Left colon (tissue), 2 donors: ENCODE results near the gene MRGPRF. TPM values are rescaled to one million over a fixed set of nuclear protein-coding genes. Genes with fewer than 3 reads are reported as not detected.
A peak's percentile ranks its signal among the peaks of the same experiment; 100 is the strongest.

Experiments
- ATAC-seq: fragments of 200-7000 bp; cut with Tn5 transposase; one replicate; pipeline ENCODE4 v1.9.1; 2020; ENCODE audit warnings: mild to moderate bottlenecking, moderate library complexity
- DNase-seq, 2 donors: peaks; one replicate each; pipeline ENCODE4 v3.0.0-alpha.2; 2020
- intact Hi-C, 2 donors: fragments of 100-400 bp; cut with DNase I in 1 of 2; cut with micrococcal nuclease in 1 of 2; formaldehyde crosslinking; loops; one replicate each; pipeline versions ENCODE4 v1.11.2 to v1.14.0; 2022; cut with DNase I, micrococcal nuclease
- total RNA-seq, 2 donors: library from RNA; stranded (reverse); fragmentation: NEBNext Ultra II Directional; extraction: Animal tissue kit (Norgen Biotek cat#: 25700); gene quantifications; one replicate each; pipeline ENCODE4 v1.2.1, GENCODE V29; 2021
- donor health status: DM: no; HTN: no; CAD: no.
- donor health status: DM: yes; HTN: yes; CAD: no.

MRGPRF gene
- total RNA-seq, 2 donors from 2014 or later: 3.4 to 25.2 TPM

DNA sequence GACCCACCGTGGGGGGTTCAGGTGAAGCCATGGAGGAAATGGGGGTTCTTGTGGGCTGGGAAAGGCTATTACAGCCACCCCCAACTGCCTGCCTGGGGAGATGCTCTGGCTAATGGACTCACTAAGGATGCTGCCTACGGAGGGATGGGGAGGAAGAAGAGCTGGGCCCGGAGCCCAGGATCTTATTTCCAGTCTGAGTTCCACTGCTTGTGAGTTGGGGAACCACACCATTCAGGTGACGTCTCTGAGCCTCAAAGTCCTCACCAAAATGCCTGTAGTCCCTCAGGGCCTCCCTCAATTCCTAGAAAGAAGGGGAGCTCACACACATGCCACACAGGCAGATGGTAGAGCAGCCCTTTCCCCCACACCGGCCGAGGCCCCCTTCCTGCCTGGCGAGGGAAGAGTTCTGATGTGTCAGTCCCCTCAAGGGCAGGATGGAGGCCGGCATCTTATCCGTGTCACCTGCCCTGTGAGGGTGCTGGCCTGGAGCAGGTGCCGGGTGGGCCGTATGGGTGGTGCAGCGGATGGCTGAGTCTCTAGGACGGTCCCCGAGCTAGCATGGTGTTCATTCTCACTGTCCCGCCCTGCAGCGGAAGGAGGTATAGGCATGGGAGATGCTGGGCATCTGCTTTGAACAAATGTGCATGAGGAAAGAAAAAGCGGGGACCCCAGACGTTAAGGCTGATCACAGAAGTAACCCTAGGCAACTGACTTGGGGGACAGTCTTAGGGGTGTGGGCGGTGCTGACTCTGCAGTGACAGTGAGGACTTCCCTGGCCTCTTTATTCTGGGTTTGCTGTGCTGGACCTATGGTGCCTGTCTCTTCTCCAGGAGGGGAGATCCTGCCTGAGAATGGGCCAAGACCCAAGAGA, 15.7 kb downstream of the MRGPRF start:
- DNase-seq (peak in 1 of 2 donors; percentile 20), ATAC-seq (no peak)
- intact Hi-C loops: no loop called here

DNA sequence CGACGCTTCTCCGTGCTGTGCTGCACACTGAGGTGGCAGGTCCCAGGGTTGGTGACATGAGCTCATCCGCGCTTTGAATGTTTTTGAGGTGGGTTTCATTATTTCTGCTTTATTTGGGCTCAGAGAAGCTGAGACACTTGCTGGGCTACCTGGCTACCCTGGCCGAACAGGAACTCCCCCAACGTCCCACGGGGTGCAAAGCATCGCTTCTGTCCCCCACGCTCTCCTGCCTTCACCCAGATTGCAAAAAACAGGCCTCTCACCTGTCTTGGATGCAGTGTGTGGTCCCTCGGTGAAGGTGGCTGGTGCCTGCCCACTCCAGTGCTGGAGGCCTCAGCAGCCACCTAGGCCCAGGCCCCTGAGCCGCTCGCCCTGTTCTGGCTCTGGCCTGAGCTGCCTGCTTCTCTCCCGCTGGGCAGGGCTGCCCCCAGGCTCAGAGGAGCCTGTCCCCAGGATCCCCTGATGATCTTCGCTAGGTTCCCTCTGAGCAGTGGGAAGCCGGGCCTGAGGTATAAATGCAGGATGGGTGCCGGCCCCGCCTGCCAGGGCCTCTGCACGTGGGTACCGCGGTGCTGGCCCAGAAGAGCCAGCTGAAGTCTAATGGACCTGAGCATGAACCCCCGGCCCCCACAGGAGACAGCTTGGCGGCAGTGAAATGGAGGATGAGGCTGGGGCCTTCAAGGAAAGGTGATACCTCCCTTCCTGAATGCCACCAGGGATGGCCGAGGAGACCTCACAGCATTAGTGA, 16.5 kb downstream of the MRGPRF start:
- intact Hi-C loops: no loop called here
- no peak for DNase-seq
- ATAC-seq: no peak

DNA sequence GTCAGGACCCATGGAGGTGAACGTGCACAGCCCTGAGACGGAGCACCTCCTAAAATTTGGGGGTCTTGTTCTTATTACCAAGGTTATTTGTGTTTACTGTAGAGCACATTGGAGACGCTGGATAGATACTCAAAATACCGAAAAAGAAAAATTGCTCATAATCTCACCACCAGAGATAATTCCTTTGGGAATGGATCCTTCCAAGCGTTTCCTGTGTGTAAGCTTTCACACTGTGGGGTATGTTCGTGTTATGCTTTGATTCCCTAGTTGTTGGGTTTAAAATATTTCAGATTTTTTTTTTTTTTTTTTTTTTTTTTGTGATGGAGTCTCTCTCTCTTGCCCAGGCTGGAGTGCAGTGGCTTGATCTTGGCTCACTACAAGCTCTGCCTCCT, 18.2 kb downstream of the MRGPRF start:
- DNase-seq (no peak), ATAC-seq (no peak)
- intact Hi-C loops: no loop called here

DNA sequence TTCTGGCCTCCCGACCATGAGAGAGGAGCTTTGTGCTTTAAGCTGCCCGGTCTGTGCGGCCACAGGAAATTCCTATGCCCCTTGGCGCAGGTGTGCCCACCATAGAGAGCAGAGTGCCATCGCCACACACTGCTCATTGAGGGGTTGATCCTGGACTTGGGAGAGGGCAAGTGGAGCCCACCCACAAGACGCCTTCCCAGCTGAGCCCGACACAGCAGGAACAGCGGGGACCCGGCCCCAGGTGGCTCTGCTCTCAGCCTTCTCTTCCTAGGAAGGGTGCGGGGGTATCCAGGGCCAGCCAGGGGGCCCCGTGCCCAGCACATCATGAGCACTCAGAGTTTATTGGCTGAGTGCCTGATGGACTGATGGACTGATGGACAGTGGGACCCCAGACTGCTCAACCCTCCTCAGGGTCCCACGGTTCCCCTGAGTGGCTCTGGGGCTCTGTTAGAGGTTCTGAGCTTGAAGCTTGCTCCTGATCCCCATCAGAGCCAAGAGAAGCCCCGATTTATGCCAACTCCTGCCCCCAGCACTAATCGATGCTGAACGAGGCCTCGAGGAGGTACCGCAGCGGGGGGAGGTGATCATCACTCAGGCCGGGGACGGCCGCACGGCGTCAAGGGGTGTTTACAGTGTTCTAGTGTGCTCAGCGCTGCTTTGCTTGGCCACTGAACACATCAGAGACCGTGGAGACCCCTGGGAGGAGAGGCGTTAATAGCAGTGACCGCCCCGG, 18.7 kb downstream of the MRGPRF start:
- DNase-seq: no peak

DNA sequence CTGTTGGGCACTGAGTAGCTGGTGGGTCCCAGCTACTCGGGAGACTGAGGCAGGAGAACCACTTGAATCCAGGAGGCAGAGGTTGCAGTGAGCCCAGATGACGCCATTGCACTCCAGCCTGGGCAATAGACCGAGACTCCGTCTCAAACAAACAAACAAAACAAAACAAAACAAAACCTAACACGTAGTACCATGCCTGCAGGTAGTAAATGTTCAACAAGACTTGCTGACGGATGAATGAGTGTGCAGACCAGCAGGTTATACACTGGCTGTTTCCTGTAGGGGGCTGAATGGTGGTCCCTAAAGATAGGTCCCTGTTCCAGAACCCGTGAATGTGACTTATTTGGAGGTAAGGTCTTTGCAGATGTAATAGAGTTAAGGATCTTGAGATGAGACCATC, 19.5 kb downstream of the MRGPRF start:
- no peak for ATAC-seq
- DNase-seq: no peak
- intact Hi-C loops: no loop called here

More for the DNA sequence above, 18.7 kb downstream of the MRGPRF start:
- ATAC-seq: no peak
- intact Hi-C loops: no loop called here

DNA sequence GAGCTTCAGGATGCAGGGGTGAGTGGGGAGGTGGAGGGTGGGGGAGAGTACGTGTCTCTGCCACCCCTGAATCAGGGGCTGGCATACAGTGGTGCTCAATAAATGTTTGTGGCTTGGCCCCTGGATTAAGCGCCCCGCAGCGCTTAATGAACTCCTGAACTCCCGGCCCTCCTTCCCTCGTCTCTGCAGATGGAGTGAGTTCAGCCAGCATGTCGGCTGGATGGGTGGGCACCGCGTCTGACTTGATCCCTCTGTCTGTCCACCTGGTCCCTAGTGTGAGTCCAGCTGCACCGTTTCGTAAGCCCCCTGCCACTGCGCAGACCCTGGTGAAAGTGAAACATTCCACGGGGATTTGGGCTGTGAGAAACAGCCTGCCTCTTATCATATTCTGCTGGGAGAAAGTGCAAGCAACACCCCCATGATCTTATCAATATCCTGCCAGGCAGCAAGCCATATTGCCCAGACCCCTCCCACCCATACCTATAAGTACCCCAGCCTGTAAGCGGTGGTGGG, 20.2 kb downstream of the MRGPRF start:
- intact Hi-C loops: no loop called here
- DNase-seq (no peak), ATAC-seq (no peak)

DNA sequence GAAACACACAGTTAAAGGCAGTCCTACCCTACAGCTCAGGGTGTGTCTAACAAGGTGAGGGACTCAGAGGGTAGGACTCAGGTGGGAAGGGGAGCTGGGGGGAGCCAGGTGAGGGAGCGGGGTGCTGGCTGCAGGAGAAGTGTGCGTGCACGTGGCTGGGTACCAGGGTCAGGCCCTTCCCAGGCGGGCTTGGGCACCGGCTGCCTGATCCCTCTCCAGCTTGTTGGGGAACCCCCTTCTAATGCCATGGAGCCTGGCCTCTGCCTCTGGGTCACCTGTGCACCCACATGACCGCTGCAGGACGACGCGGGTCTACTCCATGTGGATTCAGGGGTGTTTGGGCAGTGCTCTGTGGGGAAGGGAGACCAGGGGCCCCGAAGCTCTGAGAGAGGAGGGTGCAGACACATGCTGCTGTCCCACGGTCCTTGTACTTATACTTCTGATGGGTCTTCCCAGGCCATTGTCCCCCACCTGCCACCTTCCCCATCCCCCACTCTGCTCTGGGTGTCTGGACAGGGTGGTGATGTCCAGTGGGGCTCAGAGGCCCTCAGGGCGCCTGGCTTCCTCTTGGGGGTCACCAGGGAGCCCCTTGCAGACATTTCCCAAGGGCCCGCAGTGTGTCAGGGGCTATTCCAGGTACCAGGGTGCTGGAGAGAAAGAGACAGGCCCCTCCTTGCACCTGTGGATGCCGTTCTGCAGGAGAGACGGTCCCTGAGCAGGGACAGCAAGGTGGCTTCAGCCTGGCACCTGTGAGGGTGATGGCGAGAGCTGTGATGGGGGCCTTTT, 21.9 kb downstream of the MRGPRF start:
- intact Hi-C loops: no loop called here
- no peak for ATAC-seq
- DNase-seq: no peak

DNA sequence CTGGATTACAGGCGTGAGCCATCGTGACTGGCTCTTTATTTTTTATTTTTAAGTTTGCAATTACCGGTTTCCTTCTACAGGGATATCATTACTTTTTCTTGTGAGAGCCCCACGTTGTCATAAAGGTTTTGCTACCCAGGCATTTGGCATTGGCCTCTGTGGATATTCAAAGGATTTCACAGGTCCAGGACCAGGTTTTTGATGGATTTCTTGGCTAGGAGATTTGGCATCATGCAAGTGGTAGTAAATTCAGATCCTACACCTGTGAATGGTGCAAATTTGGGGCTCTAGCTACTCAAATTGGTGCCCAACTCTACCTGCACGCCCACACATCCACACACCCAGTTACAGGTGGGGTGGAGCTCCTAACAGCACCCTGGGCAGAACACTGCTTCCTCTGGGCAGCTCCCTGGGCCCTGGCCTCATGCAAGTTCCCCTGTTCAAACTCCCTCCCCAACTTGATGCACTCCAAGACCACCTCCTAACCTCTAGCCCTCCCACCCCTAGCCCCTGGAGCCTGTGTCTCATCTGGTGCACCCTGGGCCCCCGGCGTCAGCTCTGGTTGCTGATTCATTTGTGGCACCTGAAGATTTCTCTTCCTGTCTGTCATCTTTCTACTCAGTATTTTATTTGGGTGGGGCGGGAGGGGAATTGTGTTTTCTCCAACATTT, 23.0 kb downstream of the MRGPRF start:
- intact Hi-C loops: no loop called here
- no peak for ATAC-seq
- DNase-seq: no peak

DNA sequence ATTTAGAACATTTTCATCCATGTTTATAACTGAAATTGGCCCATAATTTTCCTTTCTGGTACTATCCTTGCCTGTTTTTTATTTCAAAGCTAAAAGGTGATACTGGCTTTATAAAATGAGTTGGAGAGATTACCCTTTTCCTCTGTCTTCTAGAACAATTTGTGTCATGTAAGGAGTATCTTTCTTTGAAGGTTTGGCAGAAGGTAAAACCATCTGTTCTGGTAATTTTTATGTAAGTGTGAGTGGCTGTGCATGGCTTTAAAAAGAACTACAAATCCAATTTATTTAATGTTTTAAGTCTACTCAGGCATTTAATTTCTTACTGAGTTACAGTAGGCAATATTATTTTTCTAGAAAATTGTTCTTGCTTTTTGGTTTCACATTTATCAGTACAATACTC, 24.6 kb downstream of the MRGPRF start:
- DNase-seq (no peak), ATAC-seq (no peak)
- intact Hi-C loops: no loop called here

DNA sequence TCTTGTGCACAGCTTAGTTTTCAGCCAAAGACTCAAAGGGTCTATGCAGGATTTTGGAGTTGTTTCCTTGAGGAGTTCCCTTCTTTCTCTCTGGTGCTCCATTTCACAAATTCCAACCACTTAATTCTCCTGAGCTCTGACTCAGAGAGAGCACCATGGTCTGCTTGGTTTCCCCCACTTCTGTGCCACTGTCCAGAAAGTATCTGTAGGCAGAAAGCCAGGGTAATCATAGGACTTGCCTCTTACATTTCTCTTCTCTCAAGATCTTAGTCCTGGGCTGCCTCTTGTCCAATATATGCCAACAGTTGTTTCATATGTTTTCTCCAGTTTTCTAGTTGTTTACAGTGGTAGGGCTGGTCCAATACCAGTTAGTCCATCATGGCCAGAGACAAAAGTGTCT, 25.8 kb downstream of the MRGPRF start:
- no peak for DNase-seq
- no peak for ATAC-seq
- intact Hi-C loops: no loop called here

DNA sequence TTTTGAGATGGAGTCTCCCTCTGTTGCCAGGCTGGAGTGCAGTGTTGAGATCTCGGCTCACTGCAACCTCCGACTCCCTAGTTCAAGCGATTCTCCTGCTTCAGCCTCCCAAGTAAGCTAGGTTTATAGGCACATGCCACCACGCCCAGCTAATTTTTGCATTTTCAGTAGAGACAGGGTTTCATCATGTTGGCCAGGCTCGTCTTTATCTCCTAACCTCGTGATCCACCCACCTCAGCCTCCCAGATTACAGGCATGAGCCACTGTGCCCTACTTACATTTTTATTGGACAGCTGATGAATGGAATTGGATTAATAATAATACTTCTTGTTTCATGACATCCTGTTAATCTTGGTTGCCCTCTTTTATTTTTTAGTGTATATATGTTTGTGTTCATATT, 29.2 kb downstream of the MRGPRF start:
- no peak for DNase-seq
- intact Hi-C loops: no loop called here
- ATAC-seq: no peak

DNA sequence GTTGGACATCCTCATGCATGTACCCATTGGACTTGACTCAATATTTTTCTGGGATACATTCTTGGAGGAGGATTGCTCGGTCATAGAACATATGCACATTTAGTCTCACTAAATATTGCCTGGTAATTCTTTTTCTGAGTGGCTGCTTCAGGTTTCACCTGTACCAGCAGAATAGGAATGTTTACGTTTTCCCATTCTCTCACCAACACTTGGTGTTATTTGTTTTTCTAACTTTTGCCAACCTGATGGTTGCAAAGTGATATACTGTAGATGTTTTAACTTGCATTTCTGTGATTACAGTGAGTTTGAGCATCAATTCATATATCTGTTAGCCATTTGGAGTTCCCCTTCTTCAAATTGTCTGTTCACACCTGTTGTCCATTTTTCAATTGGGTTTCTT, 30.9 kb downstream of the MRGPRF start:
- DNase-seq: no peak
- intact Hi-C loops: no loop called here
- no peak for ATAC-seq

DNA sequence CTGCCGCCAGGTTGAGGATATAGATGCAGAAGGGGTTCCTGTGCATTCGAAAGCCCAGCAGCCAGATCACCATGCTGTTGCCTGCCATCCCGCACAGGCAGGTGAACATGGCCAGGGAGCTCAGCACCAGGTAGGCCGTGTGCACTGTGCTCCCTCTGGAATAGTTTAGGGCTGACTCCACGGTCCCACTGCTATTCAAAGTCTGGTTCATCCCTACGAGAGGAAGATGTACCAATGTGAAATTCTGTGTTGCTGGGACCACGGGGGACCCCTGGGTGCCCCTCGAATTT, 32.3 kb downstream of the MRGPRF start, which contains the start of gene MRGPRD:
MRGPRD (minus strand) TSS at position 211 of the 290 bp plus-strand sequence; CDS start at position 211, 0 bp downstream.
- DNase-seq (no peak), ATAC-seq (no peak)
- intact Hi-C loops: no loop called here

DNA sequence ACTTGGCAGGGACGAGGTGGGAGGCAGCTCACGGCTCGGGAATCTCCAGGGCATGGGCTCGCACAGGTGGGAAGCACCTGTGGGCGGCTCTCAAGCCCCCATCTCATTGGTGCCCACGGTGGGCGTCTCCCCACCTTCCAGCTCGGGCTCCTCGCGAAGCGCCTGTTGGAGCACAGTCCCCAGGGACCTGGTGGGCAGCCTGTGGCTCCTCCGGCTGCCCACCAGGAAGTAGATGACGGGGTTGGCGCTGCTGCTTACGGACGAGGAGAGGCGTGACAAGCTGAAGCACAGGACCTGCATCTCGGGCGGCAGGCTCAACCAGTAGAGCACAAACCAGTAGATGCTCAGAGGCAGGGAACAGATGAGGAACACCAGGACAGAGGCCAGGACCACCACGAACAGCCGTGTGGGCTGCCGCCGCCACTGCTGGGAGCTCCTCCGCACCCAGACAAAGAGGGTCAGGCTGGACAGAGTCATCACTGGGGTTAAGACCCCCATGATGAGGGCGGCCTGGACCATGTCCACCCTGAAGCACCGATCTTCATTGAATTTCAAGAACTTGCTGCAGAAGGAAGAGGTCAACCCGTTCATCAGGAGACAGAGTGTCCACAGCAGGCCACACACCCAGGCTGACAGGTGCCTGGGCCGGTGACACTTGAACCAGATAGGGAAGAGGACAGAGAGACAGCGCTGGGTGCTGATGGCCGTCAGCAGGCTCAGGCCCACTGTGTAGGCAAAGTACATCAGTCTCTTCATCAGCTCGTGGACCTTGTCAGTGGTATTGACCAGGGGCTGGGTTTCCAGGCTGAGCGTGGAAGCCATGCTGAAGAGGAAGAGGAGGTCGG, 32.9 kb downstream of the MRGPRF start:
- no peak for DNase-seq
- ATAC-seq: no peak
- intact Hi-C loops: no loop called here

DNA sequence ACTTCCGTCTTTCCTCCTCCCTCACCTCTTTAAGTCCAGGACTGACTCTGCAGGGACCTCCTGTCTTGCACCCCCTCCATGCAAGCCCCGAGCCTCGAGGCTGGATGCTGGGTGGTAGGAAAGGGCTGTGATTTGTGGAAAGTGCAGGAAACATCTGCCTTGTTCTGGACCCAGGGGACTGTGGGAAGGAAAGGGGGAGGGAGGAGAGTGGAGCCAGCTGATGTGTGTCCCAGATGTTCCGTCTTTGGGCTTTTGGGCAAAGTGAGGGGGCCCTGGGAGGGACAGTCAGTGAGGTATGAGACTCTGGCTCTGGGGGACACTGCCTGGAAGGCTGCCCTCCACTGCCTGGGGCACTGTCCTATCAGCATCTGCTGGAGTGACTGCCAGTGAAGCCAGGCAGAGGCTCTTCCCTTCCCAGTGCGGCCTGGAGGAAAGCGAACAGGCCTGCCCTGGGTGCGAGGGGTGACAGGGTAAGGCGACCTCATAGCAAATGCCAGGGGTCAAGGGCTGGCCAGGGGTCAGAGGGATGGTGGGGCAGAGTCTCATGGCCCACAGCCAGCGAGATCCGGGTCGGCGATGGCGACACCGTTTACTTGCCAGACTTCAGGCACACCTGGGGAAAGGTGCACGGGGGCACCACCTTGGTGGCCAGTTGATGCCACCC, 34.0 kb downstream of the MRGPRF start:
- ATAC-seq (no peak), DNase-seq (no peak)
- intact Hi-C loops: no loop called here

DNA sequence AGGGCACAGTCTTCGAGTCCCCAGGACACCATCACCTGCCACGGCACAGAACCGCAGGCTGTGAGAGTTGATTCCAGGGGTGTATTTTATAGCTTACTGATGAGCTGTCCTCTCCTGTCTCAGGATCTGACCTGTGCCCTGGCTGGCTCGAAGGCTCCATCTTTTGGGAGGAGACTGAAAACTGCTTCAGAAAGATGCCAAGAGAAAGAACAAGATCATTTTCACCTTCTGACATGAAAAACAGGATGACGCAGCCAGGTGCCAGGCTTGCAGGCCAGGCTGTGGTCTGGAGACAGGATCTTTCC, 34.5 kb downstream of the MRGPRF start:
- DNase-seq: no peak
- intact Hi-C loops: no loop called here
- ATAC-seq: no peak
